B cell (primary cell): Measurements from ENCODE around the gene PTPRU. TPM values are rescaled to one million over a fixed set of nuclear protein-coding genes. Genes with fewer than 3 reads are reported as not detected.

Source experiments
- ATAC-seq: fragments of 200-7000 bp; cut with Tn5 transposase; one replicate; pipeline ENCODE4 v1.10.0; 2021; ENCODE audit warnings: low read depth, mild to moderate bottlenecking, moderate number of reproducible peaks, moderate library complexity
- CTCF ChIA-PET: fragments of 350-600 bp; sonication (Branson Sonifier 250); formaldehyde crosslinking; loops from one replicate; lab custom pipeline; 2021; ENCODE audit warnings: antibody characterized with exemption, inconsistent platforms; lab: Charles Lee
- POLR2A ChIA-PET: fragments of 350-600 bp; sonication (Branson Sonifier 250); formaldehyde crosslinking; loops from one replicate; lab custom pipeline; 2021; ENCODE audit warnings: antibody characterized with exemption; lab: Charles Lee
- DNase-seq: peaks from one replicate; pipeline ENCODE4 v3.0.0; 2013
- H2AFZ ChIP-seq: 2 replicates; pipeline ENCODE4 v1.6.1; 2012; ENCODE audit warnings: mild to moderate bottlenecking, low read depth, low read length; ENCODE audit not compliant: insufficient read depth, poor library complexity, severe bottlenecking
- H3K27ac ChIP-seq, 2 donors: 1 replicate in 1 of 2; 2 replicates in 1 of 2; pipeline ENCODE4 v1.5.1; 2012 to 2013; ENCODE audit warnings: low read length in 2 of 2, mild to moderate bottlenecking in 2 of 2, moderate library complexity in 1 of 2
- H3K27me3 ChIP-seq, 4 experiments: fragments of 200-600 bp in 1 of 4; sonication (generic) in 1 of 4; replicated peaks in 1 of 4; 1 replicate in 2 of 4; 2 replicates in 2 of 4; pipeline versions ENCODE4 v1.6.1 to v1.7.0; 2013 to 2016; ENCODE audit warnings: low read length in 3 of 4, mild to moderate bottlenecking in 2 of 4, mixed read lengths in 1 of 4, moderate library complexity in 1 of 4; ENCODE audit not compliant: insufficient read depth in 4 of 4, control insufficient read depth in 3 of 4; ENCODE audit errors: control extremely low read depth in 1 of 4
- H3K36me3 ChIP-seq, 2 experiments: replicated peaks in 1 of 2; 1 replicate in 1 of 2; 2 replicates in 1 of 2; pipeline versions ENCODE4 v1.6.1 to v1.7.1; 2013; ENCODE audit warnings: low read length in 1 of 2; ENCODE audit not compliant: insufficient read depth in 2 of 2, control insufficient read depth in 1 of 2; ENCODE audit errors: control extremely low read depth in 1 of 2, extremely low read depth in 1 of 2
- H3K4me1 ChIP-seq, 2 donors: fragments of 200-600 bp in 1 of 2; sonication (generic) in 1 of 2; 1 replicate in 1 of 2; 2 replicates in 1 of 2; pipeline versions ENCODE4 v1.5.1 to v1.6.1; 2013 to 2017; ENCODE audit warnings: low read length in 2 of 2; ENCODE audit not compliant: control insufficient read depth in 2 of 2, insufficient read depth in 2 of 2
- H3K4me2 ChIP-seq: replicated peaks from 2 replicates; pipeline ENCODE3; 2012; ENCODE audit warnings: mild to moderate bottlenecking, low read depth, low read length; ENCODE audit not compliant: poor library complexity, severe bottlenecking
- H3K4me3 ChIP-seq, 5 experiments: fragments of 200-600 bp in 1 of 5; sonication (generic) in 1 of 5; 1 replicate in 3 of 5; 2 replicates in 2 of 5; pipeline versions ENCODE4 v1.5.1 to v1.7.0; 2011 to 2016; ENCODE audit warnings: low read length in 4 of 5, mild to moderate bottlenecking in 4 of 5, low read depth in 2 of 5, control low read depth in 1 of 5, moderate library complexity in 1 of 5; ENCODE audit not compliant: insufficient read depth in 1 of 5; ENCODE audit errors: control extremely low read depth in 1 of 5, extremely low read depth in 1 of 5
- H3K79me2 ChIP-seq: fragments of 200-600 bp; sonication (generic); one replicate; pipeline ENCODE4 v1.6.0; 2016; ENCODE audit warnings: low read length; ENCODE audit not compliant: control insufficient read depth, insufficient read depth
- H3K9ac ChIP-seq: fragments of 200-600 bp; sonication (generic); 2 replicates; pipeline ENCODE4 v1.6.1; 2017; ENCODE audit warnings: mild to moderate bottlenecking, low read length, moderate library complexity
- H3K9me3 ChIP-seq, 3 donors: one replicate each; pipeline versions ENCODE4 v1.6.1 to v1.7.1; 2013; ENCODE audit warnings: low read length in 2 of 3; ENCODE audit not compliant: control insufficient read depth in 2 of 3, insufficient read depth in 1 of 3; ENCODE audit errors: control extremely low read depth in 1 of 3
- H4K20me1 ChIP-seq: 2 replicates; pipeline ENCODE4 v1.6.0; 2012; ENCODE audit warnings: mild to moderate bottlenecking, low read length; ENCODE audit not compliant: insufficient read depth, control insufficient read depth, poor library complexity, severe bottlenecking
- H3K27ac Mint-ChIP-seq: one replicate; pipeline ENCODE4 v1.8.0; 2021; ENCODE audit warnings: mixed read lengths
- H3K27me3 Mint-ChIP-seq: one replicate; pipeline ENCODE4 v1.8.0; 2021; ENCODE audit warnings: mixed read lengths
- H3K4me1 Mint-ChIP-seq: one replicate; pipeline ENCODE4 v1.8.0; 2021; ENCODE audit warnings: mixed read lengths
- H3K4me3 Mint-ChIP-seq: one replicate; pipeline ENCODE4 v1.8.0; 2021; ENCODE audit warnings: mixed read lengths
- H3K9me3 Mint-ChIP-seq: one replicate; pipeline ENCODE4 v1.8.0; 2022; ENCODE audit warnings: mixed read lengths; ENCODE audit not compliant: insufficient read depth
- EZH2 ChIP-seq: IDR thresholded peaks from 2 replicates; pipeline ENCODE4 v1.6.1; 2012; ENCODE audit warnings: borderline replicate concordance, low read depth, mild to moderate bottlenecking, moderate library complexity, low read length; ENCODE audit not compliant: insufficient read depth, poor library complexity, severe bottlenecking
- WGBS: methylation state at CpG from one replicate; pipeline ENCODE4 v1.1.5; 2013; ENCODE audit warnings: missing lambda C conversion rate; ENCODE audit not compliant: insufficient coverage; 5-methylcytosine and 5-hydroxymethylcytosine counted together
- intact Hi-C: fragments of 100-400 bp; cut with micrococcal nuclease; formaldehyde crosslinking; loops from one replicate; pipeline ENCODE4 v1.10.0; 2022
- polyA plus RNA-seq: library from polyadenylated mRNA; depleted of rRNA; stranded (reverse); fragments of >200 nt; gene quantifications from 2 replicates; pipeline ENCODE4 v1.2.3, GENCODE V29; 2012
- total RNA-seq, 2 donors: library from RNA; stranded (reverse); fragments of 120-200 nt in 1 of 2; gene quantifications; 1 replicate in 1 of 2; 2 replicates in 1 of 2; pipeline versions ENCODE4 v1.2.3 to v1.2.4, GENCODE V29; 2013 to 2022
- TF ChIP-seq, protein P1 (sequence below): fragments of 200-600 bp; IDR thresholded peaks from one replicate; pipeline ENCODE4 v1.8.0; 2022; ENCODE audit warnings: antibody characterized with exemption, mild to moderate bottlenecking

The PTPRU gene
- total and polyA plus RNA-seq, 2 donors (not counting 1 experiment from before 2014, with no cell fraction given) = 0.10 to 0.25 TPM

DNA sequence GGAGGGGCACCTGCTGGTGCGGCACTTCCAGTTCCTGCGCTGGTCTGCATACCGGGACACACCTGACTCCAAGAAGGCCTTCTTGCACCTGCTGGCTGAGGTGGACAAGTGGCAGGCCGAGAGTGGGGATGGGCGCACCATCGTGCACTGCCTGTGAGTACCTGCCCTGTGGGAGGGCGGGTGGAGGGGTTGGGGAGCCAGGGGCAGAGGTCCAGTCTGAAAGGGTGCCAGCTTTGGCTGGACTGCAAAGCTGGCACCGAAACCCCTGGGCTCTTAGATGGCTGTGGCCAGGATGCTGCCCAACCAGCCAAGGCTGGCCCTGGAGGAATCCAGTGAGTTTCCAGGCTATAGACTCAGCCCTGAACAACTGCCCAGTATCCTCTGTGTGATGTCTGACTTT lies 87.3 kb downstream of the PTPRU start:
- Histone ChIP-seq H3K4me1 (no peaks in the 10 kb centered on the region), H4K20me1 (no peaks in the 10 kb centered on the region), H3K9ac (no peak overlapping the region), H3K4me3 (no peak overlapping the region), H3K36me3 (no peaks in the 10 kb centered on the region), H3K27ac (no peak overlapping the region), H3K79me2 (no peaks in the 10 kb centered on the region), H3K27me3 (no peaks in the 10 kb centered on the region), H3K4me2 (no peak overlapping the region), H3K9me3 (no peaks in the 10 kb centered on the region), H2AFZ (no peak overlapping the region)
- Mint-ChIP-seq H3K27me3 (no peaks in the 10 kb centered on the region), H3K4me1 (no peaks in the 10 kb centered on the region), H3K4me3 (no peak overlapping the region), H3K9me3 (no peaks in the 10 kb centered on the region), H3K27ac (no peak overlapping the region)
- POLR2A ChIA-PET = no interaction called here
- TF ChIP-seq, protein P1, sequence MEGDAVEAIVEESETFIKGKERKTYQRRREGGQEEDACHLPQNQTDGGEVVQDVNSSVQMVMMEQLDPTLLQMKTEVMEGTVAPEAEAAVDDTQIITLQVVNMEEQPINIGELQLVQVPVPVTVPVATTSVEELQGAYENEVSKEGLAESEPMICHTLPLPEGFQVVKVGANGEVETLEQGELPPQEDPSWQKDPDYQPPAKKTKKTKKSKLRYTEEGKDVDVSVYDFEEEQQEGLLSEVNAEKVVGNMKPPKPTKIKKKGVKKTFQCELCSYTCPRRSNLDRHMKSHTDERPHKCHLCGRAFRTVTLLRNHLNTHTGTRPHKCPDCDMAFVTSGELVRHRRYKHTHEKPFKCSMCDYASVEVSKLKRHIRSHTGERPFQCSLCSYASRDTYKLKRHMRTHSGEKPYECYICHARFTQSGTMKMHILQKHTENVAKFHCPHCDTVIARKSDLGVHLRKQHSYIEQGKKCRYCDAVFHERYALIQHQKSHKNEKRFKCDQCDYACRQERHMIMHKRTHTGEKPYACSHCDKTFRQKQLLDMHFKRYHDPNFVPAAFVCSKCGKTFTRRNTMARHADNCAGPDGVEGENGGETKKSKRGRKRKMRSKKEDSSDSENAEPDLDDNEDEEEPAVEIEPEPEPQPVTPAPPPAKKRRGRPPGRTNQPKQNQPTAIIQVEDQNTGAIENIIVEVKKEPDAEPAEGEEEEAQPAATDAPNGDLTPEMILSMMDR = no peak
- intact Hi-C loops = no loop called here
- WGBS = 84% methylated on average over 8 of the region's 8 CpGs
- no peak for DNase-seq
- CTCF ChIA-PET = no interaction called here
- ATAC-seq = no peak

DNA sequence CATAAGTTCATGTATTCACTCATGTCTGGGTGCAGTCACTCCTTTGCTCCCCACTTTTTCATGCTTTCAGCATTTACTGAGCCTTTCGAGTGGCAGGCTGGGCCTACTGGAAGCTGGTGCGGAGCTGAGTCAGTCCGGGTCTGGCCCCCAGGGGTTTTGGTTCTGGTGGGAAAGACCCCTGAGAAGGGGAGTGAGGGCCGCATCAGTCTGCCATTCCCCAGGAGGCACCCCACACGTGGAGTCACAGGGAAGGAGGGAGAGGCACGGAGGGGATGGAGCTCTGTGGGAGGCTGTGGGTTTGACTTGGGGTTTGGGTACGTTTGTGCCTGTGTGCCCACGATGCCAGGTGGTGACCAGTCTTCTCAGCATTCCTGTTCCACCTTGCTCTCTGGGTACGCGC lies 87.9 kb downstream of the PTPRU start:
- Histone ChIP-seq H3K27ac (no peak overlapping the region), H4K20me1 (no peaks in the 10 kb centered on the region), H3K36me3 (no peaks in the 10 kb centered on the region), H3K4me3 (no peak overlapping the region), H3K9me3 (no peaks in the 10 kb centered on the region), H3K9ac (no peak overlapping the region), H3K4me1 (no peaks in the 10 kb centered on the region), H3K27me3 (no peaks in the 10 kb centered on the region), H2AFZ (no peak overlapping the region), H3K79me2 (no peaks in the 10 kb centered on the region), H3K4me2 (no peak overlapping the region)
- no peak for ATAC-seq
- peaks cover under 1% of the 10 kb centered on the region for H3K27me3 Mint-ChIP-seq
- no peak overlapping the region for H3K4me3 Mint-ChIP-seq
- ChIA-PET CTCF (no interaction called here), POLR2A (no interaction called here)
- H3K27ac Mint-ChIP-seq = no peak overlapping the region
- TF ChIP-seq EZH2 = no peak
- TF ChIP-seq, protein P1 = no peak
- intact Hi-C loops = no loop called here
- no peaks in the 10 kb centered on the region for H3K4me1 Mint-ChIP-seq
- DNase-seq = no peak
- 87% methylated on average over 10 of the region's 10 CpGs for WGBS
- H3K9me3 Mint-ChIP-seq = no peaks in the 10 kb centered on the region
